KMS-11 (cell line): ENCODE results near the gene LRRC7.

Experiments used
- H2AFZ ChIP-seq: fragments of 200-600 bp; sonication (generic); 2 replicates; pipeline ENCODE4 v1.6.1; 2016; ENCODE audit warnings: antibody characterized with exemption, mixed run types, low read depth
- H3K27ac ChIP-seq: fragments of 200-600 bp; sonication (generic); 2 replicates; pipeline ENCODE4 v1.6.1; 2016; ENCODE audit warnings: mild to moderate bottlenecking, mixed run types
- H3K27me3 ChIP-seq: fragments of 200-600 bp; sonication (generic); 2 replicates; pipeline ENCODE4 v1.6.1; 2017; ENCODE audit warnings: mild to moderate bottlenecking, low read depth, mixed run types, moderate library complexity; ENCODE audit not compliant: insufficient read depth
- H3K36me3 ChIP-seq: fragments of 200-600 bp; sonication (generic); 2 replicates; pipeline ENCODE4 v1.6.1; 2017; ENCODE audit warnings: mild to moderate bottlenecking, mixed run types; ENCODE audit not compliant: insufficient read depth
- H3K4me1 ChIP-seq: fragments of 200-600 bp; sonication (generic); 2 replicates; pipeline ENCODE4 v1.6.1; 2016; ENCODE audit warnings: mild to moderate bottlenecking, low read depth, mixed run types; ENCODE audit not compliant: poor library complexity, severe bottlenecking
- H3K4me2 ChIP-seq: fragments of 200-600 bp; sonication (generic); 2 replicates; pipeline ENCODE4 v1.7.0; 2016; ENCODE audit warnings: mild to moderate bottlenecking, mixed run types
- H3K4me3 ChIP-seq: fragments of 200-600 bp; sonication (generic); IDR thresholded peaks from 2 replicates; pipeline ENCODE4 v1.6.1; 2017; ENCODE audit warnings: low read depth, low read length, mixed read lengths; ENCODE audit not compliant: insufficient read depth
- H3K79me2 ChIP-seq: fragments of 200-600 bp; sonication (generic); 2 replicates; pipeline ENCODE4 v1.6.1; 2016; ENCODE audit warnings: low read depth, mixed run types; ENCODE audit not compliant: insufficient read depth
- H3K9ac ChIP-seq: fragments of 200-600 bp; sonication (generic); 2 replicates; pipeline ENCODE4 v1.6.1; 2016; ENCODE audit warnings: mild to moderate bottlenecking, mixed run types
- H4K20me1 ChIP-seq: fragments of 200-600 bp; sonication (generic); 2 replicates; pipeline ENCODE4 v1.6.1; 2016; ENCODE audit warnings: mild to moderate bottlenecking, mixed run types; ENCODE audit not compliant: insufficient read depth
- CTCF ChIP-seq: fragments of 200-600 bp; sonication (generic); conservative IDR thresholded peaks from 2 replicates; pipeline ENCODE4 v1.6.1; 2017; ENCODE audit warnings: low read depth, mild to moderate bottlenecking, antibody characterized with exemption, low read length, moderate library complexity, mixed read lengths

LRRC7 gene

GRCh38 chr1:69553726-69554125 is 14.0 kb upstream of the LRRC7 start:
- no peak overlapping the region for H3K9ac ChIP-seq
- H3K4me1 ChIP-seq = no peaks in the 10 kb centered on the region
- H2AFZ ChIP-seq = no peak overlapping the region
- H3K27ac ChIP-seq = no peak overlapping the region
- no peaks in the 10 kb centered on the region for H3K79me2 ChIP-seq
- no peak overlapping the region for H3K4me3 ChIP-seq
- no peaks in the 10 kb centered on the region for H3K27me3 ChIP-seq
- no peak overlapping the region for H3K4me2 ChIP-seq
- no peaks in the 10 kb centered on the region for H3K36me3 ChIP-seq
- TF ChIP-seq CTCF = no peak
- no peaks in the 10 kb centered on the region for H4K20me1 ChIP-seq

GRCh38 chr1:69568421-69569174 is 876 bp downstream of the LRRC7 start:
- Histone ChIP-seq H3K4me3 (no peak overlapping the region), H2AFZ (peak overlapping the region; percentile 82; the same call in 1 of the 2 replicates), H3K27me3 (no peaks in the 10 kb centered on the region), H3K36me3 (no peaks in the 10 kb centered on the region), H3K9ac (no peak overlapping the region), H3K4me1 (no peaks in the 10 kb centered on the region), H3K27ac (no peak overlapping the region), H3K79me2 (no peaks in the 10 kb centered on the region), H3K4me2 (peak overlapping the region; percentile 57; the same call in 1 of the 2 replicates), H4K20me1 (no peaks in the 10 kb centered on the region)
- no peak for TF ChIP-seq CTCF

GRCh38 chr1:69569175-69569541 is 1.4 kb downstream of the LRRC7 start:
- Histone ChIP-seq H3K27ac (no peak overlapping the region), H3K4me2 (no peak overlapping the region), H2AFZ (no peak overlapping the region), H3K4me3 (no peak overlapping the region), H4K20me1 (no peaks in the 10 kb centered on the region), H3K9ac (no peak overlapping the region), H3K4me1 (no peaks in the 10 kb centered on the region), H3K27me3 (no peaks in the 10 kb centered on the region), H3K79me2 (no peaks in the 10 kb centered on the region), H3K36me3 (no peaks in the 10 kb centered on the region)
- no peak for TF ChIP-seq CTCF

DNA sequence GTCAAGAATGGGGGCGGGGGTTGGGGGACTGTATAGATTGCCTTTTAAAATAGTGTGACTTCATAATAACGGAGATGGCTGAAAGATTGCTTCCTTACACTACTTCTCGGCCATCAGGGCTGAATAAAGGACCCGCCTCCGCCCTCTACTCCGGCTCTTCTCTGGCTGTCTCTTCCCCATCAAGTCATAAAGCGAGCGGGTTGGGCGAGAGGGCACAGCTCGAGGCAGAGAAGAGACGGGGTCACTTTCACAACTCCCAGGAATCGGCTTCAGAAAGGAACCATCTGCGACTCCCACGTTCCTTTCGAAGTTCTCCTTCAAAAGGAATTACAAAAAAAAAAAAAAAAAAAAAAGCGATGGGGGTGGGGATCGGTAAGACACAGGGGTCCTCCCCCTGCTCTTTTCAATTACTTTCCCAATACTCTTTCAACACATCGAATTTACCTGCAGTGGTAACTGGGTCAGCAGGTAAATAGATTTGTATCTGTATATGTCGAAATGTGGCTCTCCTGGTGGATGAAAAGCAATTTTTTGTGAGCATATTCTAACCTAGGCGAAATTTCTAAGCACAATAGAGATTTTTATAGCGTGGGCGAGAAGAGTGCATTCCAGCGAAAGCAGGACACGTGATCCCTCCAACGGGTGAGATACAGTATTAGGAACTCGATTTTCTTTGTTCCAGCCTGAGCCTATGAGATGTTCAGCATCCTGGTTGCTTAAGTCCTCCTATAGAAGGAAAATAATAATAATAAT is 2.0 kb downstream of the LRRC7 start:
- H3K27me3 ChIP-seq = no peaks in the 10 kb centered on the region
- no peak overlapping the region for H3K4me2 ChIP-seq
- H3K79me2 ChIP-seq = no peaks in the 10 kb centered on the region
- no peaks in the 10 kb centered on the region for H3K36me3 ChIP-seq
- no peak overlapping the region for H2AFZ ChIP-seq
- no peak overlapping the region for H3K27ac ChIP-seq
- no peak overlapping the region for H3K9ac ChIP-seq
- H3K4me1 ChIP-seq = no peaks in the 10 kb centered on the region
- TF ChIP-seq CTCF = no peak
- H4K20me1 ChIP-seq = no peaks in the 10 kb centered on the region
- no peak overlapping the region for H3K4me3 ChIP-seq
